Neural cell (in vitro differentiated cells): ENCODE data around the gene FHL1. TPM values are rescaled to one million over a fixed set of nuclear protein-coding genes. Genes with fewer than 3 reads are reported as not detected.

Experiments
- H2AFZ ChIP-seq: fragments of 200-600, 300-800 bp; sonication (generic), shearing (Covaris generic); 2 replicates; pipeline ENCODE4 v1.6.0; 2014; ENCODE audit warnings: low read depth, mild to moderate bottlenecking, antibody characterized with exemption, low read length, moderate library complexity
- H3F3A ChIP-seq: fragments of 200-600 bp; shearing (Covaris generic); 2 replicates; pipeline ENCODE4 v1.6.1; 2016; ENCODE audit warnings: mild to moderate bottlenecking, moderate library complexity, mixed read lengths, antibody characterized with exemption, low read length; ENCODE audit not compliant: insufficient read depth, poor library complexity, severe bottlenecking
- H3K27ac ChIP-seq: fragments of 200-600, 300-800 bp; sonication (generic), shearing (Covaris generic); 2 replicates; pipeline ENCODE4 v1.5.1; 2014; ENCODE audit warnings: mild to moderate bottlenecking, low read length, moderate library complexity
- H3K27me3 ChIP-seq: fragments of 300-800, 200-600 bp; sonication (generic), shearing (Covaris generic); 2 replicates; pipeline ENCODE4 v1.6.0; 2014; ENCODE audit warnings: mild to moderate bottlenecking, low read depth, low read length, moderate library complexity; ENCODE audit not compliant: insufficient read depth
- H3K36me3 ChIP-seq: fragments of 300-800, 200-600 bp; sonication (generic), shearing (Covaris generic); 2 replicates; pipeline ENCODE4 v1.5.1; 2014; ENCODE audit warnings: mild to moderate bottlenecking, antibody characterized with exemption, low read length, moderate library complexity; ENCODE audit not compliant: insufficient read depth
- H3K4me2 ChIP-seq: fragments of 300-800, 200-600 bp; sonication (generic), shearing (Covaris generic); 2 replicates; pipeline ENCODE4 v1.6.0; 2014; ENCODE audit warnings: mild to moderate bottlenecking, low read length
- H3K4me3 ChIP-seq: fragments of 300-800, 200-600 bp; sonication (generic), shearing (Covaris generic); 2 replicates; pipeline ENCODE4 v1.5.1; 2014; ENCODE audit warnings: mild to moderate bottlenecking, low read length, moderate library complexity
- H3K79me2 ChIP-seq: fragments of 200-600 bp; shearing (Covaris generic); replicated peaks from 2 replicates; pipeline ENCODE4 v1.6.0; 2014; ENCODE audit warnings: mild to moderate bottlenecking, low read length, moderate library complexity; ENCODE audit not compliant: insufficient read depth
- H3K9ac ChIP-seq: fragments of 300-800, 200-600 bp; sonication (generic), shearing (Covaris generic); 2 replicates; pipeline ENCODE4 v1.6.1; 2016; ENCODE audit warnings: mild to moderate bottlenecking, low read length, mixed read lengths
- H3K9me2 ChIP-seq: fragments of 200-600 bp; shearing (Covaris generic); 2 replicates; pipeline ENCODE4 v1.6.1; 2016; ENCODE audit warnings: mild to moderate bottlenecking, low read length, mixed read lengths; ENCODE audit not compliant: insufficient read depth
- H3K9me3 ChIP-seq: fragments of 200-600, 300-800 bp; sonication (generic), shearing (Covaris generic); 2 replicates; pipeline ENCODE4 v1.6.1; 2016; ENCODE audit warnings: mild to moderate bottlenecking, mixed run types, low read length, moderate library complexity, mixed read lengths
- H4K20me1 ChIP-seq: fragments of 200-600 bp; shearing (Covaris generic); 2 replicates; pipeline ENCODE4 v1.6.1; 2016; ENCODE audit warnings: mild to moderate bottlenecking, mixed run types; ENCODE audit not compliant: insufficient read depth
- EP300 ChIP-seq: fragments of 450-650 bp; conservative IDR thresholded peaks from 2 replicates; pipeline ENCODE4 v1.6.1; 2014; ENCODE audit warnings: antibody characterized with exemption, mild to moderate bottlenecking, moderate library complexity; ENCODE audit not compliant: poor library complexity, severe bottlenecking
- EZH2 ChIP-seq: fragments of 200-600, 300-800 bp; shearing (Covaris generic), sonication (generic); IDR thresholded peaks from 2 replicates; pipeline ENCODE4 v1.6.1; 2014; ENCODE audit warnings: antibody characterized with exemption, low read length, borderline replicate concordance, mild to moderate bottlenecking; ENCODE audit not compliant: insufficient read depth, poor library complexity, severe bottlenecking
- MXI1 ChIP-seq: fragments of 450-650 bp; conservative IDR thresholded peaks from 2 replicates; pipeline ENCODE4 v1.6.1; 2014; ENCODE audit warnings: antibody characterized with exemption, mild to moderate bottlenecking; ENCODE audit not compliant: poor library complexity, severe bottlenecking
- POLR2AphosphoS5 ChIP-seq: IDR thresholded peaks from 2 replicates; pipeline ENCODE4 v1.6.1; 2012
- RAD21 ChIP-seq: fragments of 450-650 bp; conservative IDR thresholded peaks from 2 replicates; pipeline ENCODE4 v1.6.1; 2014; ENCODE audit warnings: antibody characterized with exemption, mild to moderate bottlenecking, moderate library complexity
- REST ChIP-seq: IDR thresholded peaks from 2 replicates; pipeline ENCODE4 v1.6.1; 2012; ENCODE audit warnings: borderline replicate concordance
- SMC3 ChIP-seq: fragments of 450-650 bp; conservative IDR thresholded peaks from 2 replicates; pipeline ENCODE4 v1.6.1; 2014; ENCODE audit warnings: antibody characterized with exemption, mild to moderate bottlenecking, moderate library complexity; ENCODE audit not compliant: poor library complexity
- TAF1 ChIP-seq: IDR thresholded peaks from 2 replicates; pipeline ENCODE4 v1.6.1; 2012; ENCODE audit warnings: low read depth
- polyA plus RNA-seq: library from polyadenylated mRNA; depleted of rRNA; stranded (reverse); fragments of >200 nt; gene quantifications from 2 replicates; pipeline ENCODE4 v1.2.3, GENCODE V29; 2014
- TF ChIP-seq, protein P1 (sequence below): fragments of 450-650 bp; IDR thresholded peaks from 2 replicates; pipeline ENCODE4 v1.5.1; 2014; ENCODE audit warnings: antibody characterized with exemption, mild to moderate bottlenecking, moderate library complexity; ENCODE audit not compliant: poor library complexity, severe bottlenecking

Gene FHL1
- polyA plus RNA-seq, 1 donor from 2014 or later, result 235 TPM

DNA sequence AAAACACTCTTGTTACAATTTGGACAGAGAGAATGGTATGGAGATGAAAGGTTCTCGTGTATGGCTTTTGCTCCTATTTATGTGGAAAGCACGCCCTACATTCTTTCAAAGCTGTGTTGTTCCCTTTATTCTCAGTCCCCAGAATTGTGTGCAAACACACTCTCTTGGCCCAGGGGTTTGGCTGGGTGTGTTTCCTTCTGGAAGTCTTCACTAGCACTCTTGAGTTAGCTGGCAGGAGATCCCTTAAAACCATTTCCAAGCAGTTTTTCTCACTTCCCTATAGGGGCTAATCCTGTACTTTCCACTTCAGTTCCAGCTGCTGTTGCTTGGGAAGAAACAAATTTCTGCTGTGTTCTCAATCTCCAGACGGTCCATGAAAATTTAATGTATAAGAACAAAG is 35.1 kb downstream of the FHL1 start:
- H3K9ac ChIP-seq, result no peak overlapping the region
- no peak overlapping the region for H2AFZ ChIP-seq
- no peak overlapping the region for H3K4me2 ChIP-seq
- no peak overlapping the region for H3K4me3 ChIP-seq
- no peaks in the 10 kb centered on the region for H3K36me3 ChIP-seq
- H4K20me1 ChIP-seq, result no peaks in the 10 kb centered on the region
- no peaks in the 10 kb centered on the region for H3K9me2 ChIP-seq
- H3F3A ChIP-seq, result no peaks in the 10 kb centered on the region
- no peaks in the 10 kb centered on the region for H3K79me2 ChIP-seq
- H3K27me3 ChIP-seq, result no peaks in the 10 kb centered on the region
- no peak overlapping the region for H3K27ac ChIP-seq
- H3K9me3 ChIP-seq, result no peaks in the 10 kb centered on the region
- TF ChIP-seq, protein P1, sequence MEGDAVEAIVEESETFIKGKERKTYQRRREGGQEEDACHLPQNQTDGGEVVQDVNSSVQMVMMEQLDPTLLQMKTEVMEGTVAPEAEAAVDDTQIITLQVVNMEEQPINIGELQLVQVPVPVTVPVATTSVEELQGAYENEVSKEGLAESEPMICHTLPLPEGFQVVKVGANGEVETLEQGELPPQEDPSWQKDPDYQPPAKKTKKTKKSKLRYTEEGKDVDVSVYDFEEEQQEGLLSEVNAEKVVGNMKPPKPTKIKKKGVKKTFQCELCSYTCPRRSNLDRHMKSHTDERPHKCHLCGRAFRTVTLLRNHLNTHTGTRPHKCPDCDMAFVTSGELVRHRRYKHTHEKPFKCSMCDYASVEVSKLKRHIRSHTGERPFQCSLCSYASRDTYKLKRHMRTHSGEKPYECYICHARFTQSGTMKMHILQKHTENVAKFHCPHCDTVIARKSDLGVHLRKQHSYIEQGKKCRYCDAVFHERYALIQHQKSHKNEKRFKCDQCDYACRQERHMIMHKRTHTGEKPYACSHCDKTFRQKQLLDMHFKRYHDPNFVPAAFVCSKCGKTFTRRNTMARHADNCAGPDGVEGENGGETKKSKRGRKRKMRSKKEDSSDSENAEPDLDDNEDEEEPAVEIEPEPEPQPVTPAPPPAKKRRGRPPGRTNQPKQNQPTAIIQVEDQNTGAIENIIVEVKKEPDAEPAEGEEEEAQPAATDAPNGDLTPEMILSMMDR, result no peak
- TF ChIP-seq TAF1, result no peak
- TF ChIP-seq EP300, result no peak
- TF ChIP-seq POLR2AphosphoS5, result no peak
- TF ChIP-seq REST, result no peak
- TF ChIP-seq MXI1, result no peak
- no peak for TF ChIP-seq SMC3
- TF ChIP-seq RAD21, result no peak
- TF ChIP-seq EZH2, result no peak

GRCh38 chrX:136183172-136183571 is 35.8 kb downstream of the FHL1 start:
- Histone ChIP-seq H3K9me3 (no peaks in the 10 kb centered on the region), H3K9me2 (no peaks in the 10 kb centered on the region), H3K27ac (no peak overlapping the region), H3K9ac (no peak overlapping the region), H3K36me3 (no peaks in the 10 kb centered on the region), H4K20me1 (no peaks in the 10 kb centered on the region), H3K4me3 (no peak overlapping the region), H3F3A (no peaks in the 10 kb centered on the region), H3K79me2 (no peaks in the 10 kb centered on the region), H2AFZ (no peak overlapping the region), H3K4me2 (no peak overlapping the region), H3K27me3 (no peaks in the 10 kb centered on the region)
- no peak for TF ChIP-seq TAF1
- no peak for TF ChIP-seq MXI1
- TF ChIP-seq SMC3, result no peak
- no peak for TF ChIP-seq EP300
- TF ChIP-seq REST, result no peak
- no peak for TF ChIP-seq POLR2AphosphoS5
- TF ChIP-seq EZH2, result no peak
- no peak for TF ChIP-seq RAD21
- TF ChIP-seq, protein P1, result no peak
